WTC11 (cell line): Measurements from ENCODE around the gene ATP6V1G2. TPM values are rescaled to one million over a fixed set of nuclear protein-coding genes. Genes with fewer than 3 reads are reported as not detected.

Experiments used
- ATAC-seq: fragments of 200-7000 bp; cut with Tn5 transposase; 2 replicates; pipeline ENCODE4 v1.10.0; 2021; ENCODE audit warnings: mild to moderate bottlenecking, moderate library complexity
- CTCF ChIA-PET: fragments of 300-600 bp; sonication (Branson Sonifier 250); formaldehyde crosslinking; loops from one replicate; lab custom pipeline; 2021; ENCODE audit warnings: antibody characterized with exemption; lab: Charles Lee
- POLR2A ChIA-PET: fragments of 350-600 bp; sonication (Branson Sonifier 250); formaldehyde crosslinking; loops from one replicate; lab custom pipeline; 2021; ENCODE audit warnings: antibody characterized with exemption; lab: Charles Lee
- DNase-seq: peaks from one replicate; pipeline ENCODE4 v3.0.0; 2021; ENCODE audit warnings: low spot score
- H3K27ac Mint-ChIP-seq: 2 replicates; pipeline ENCODE4 v1.8.0; 2021; ENCODE audit warnings: mixed read lengths
- H3K27me3 Mint-ChIP-seq: 2 replicates; pipeline ENCODE4 v1.8.0; 2021; ENCODE audit warnings: low read depth, mild to moderate bottlenecking, moderate library complexity, mixed read lengths
- H3K36me3 Mint-ChIP-seq: 2 replicates; pipeline ENCODE4 v1.8.0; 2021; ENCODE audit warnings: mixed read lengths
- H3K4me1 Mint-ChIP-seq: 2 replicates; pipeline ENCODE4 v1.8.0; 2022; ENCODE audit warnings: mixed read lengths
- H3K4me3 Mint-ChIP-seq: 2 replicates; pipeline ENCODE4 v1.8.0; 2021; ENCODE audit warnings: mild to moderate bottlenecking, moderate library complexity, mixed read lengths
- H3K9me3 Mint-ChIP-seq: 2 replicates; pipeline ENCODE4 v1.8.0; 2021; ENCODE audit warnings: mixed read lengths
- ATF1 ChIP-seq: sonication (generic); formaldehyde crosslinking; IDR thresholded peaks from 2 replicates; pipeline ENCODE4 v1.8.1; 2023; ENCODE audit warnings: mild to moderate bottlenecking, moderate library complexity, missing genetic modification reagents
- GABPB1 ChIP-seq: sonication (generic); formaldehyde crosslinking; IDR thresholded peaks from 2 replicates; pipeline ENCODE4 v1.8.1; 2023; ENCODE audit warnings: mild to moderate bottlenecking, missing genetic modification reagents
- GTF2I ChIP-seq: fragments of 250-450 bp; sonication (Bioruptor Pico); conservative IDR thresholded peaks from 2 replicates; pipeline ENCODE4 v1.4.0; 2021; ENCODE audit warnings: mild to moderate bottlenecking
- IRF2 ChIP-seq: sonication (generic); formaldehyde crosslinking; IDR thresholded peaks from 2 replicates; pipeline ENCODE4 v1.8.0; 2022; ENCODE audit warnings: low read depth, missing genetic modification reagents, borderline replicate concordance
- MYBL2 ChIP-seq: sonication (generic); formaldehyde crosslinking; IDR thresholded peaks from 2 replicates; pipeline ENCODE4 v1.8.1; 2023; ENCODE audit warnings: mild to moderate bottlenecking, moderate library complexity, missing genetic modification reagents
- NFYB ChIP-seq: sonication (generic); formaldehyde crosslinking; conservative IDR thresholded peaks from 2 replicates; pipeline ENCODE4 v1.8.0; 2022; ENCODE audit warnings: low read depth, missing genetic modification reagents
- NR2C2 ChIP-seq: sonication (generic); formaldehyde crosslinking; IDR thresholded peaks from 2 replicates; pipeline ENCODE4 v1.8.0; 2022; ENCODE audit warnings: mild to moderate bottlenecking, missing genetic modification reagents
- NR3C1 ChIP-seq: sonication (generic); formaldehyde crosslinking; conservative IDR thresholded peaks from 2 replicates; pipeline ENCODE4 v1.8.1; 2023; ENCODE audit warnings: low read depth, mild to moderate bottlenecking, missing genetic modification reagents
- OVOL2 ChIP-seq: fragments of 250-450 bp; sonication (Bioruptor Pico); IDR thresholded peaks from 2 replicates; pipeline ENCODE4 v1.9.0; 2021; ENCODE audit warnings: mild to moderate bottlenecking, borderline replicate concordance
- SMAD3 ChIP-seq: sonication (generic); formaldehyde crosslinking; IDR thresholded peaks from 2 replicates; pipeline ENCODE4 v1.8.0; 2022; ENCODE audit warnings: missing genetic modification reagents, mild to moderate bottlenecking, borderline replicate concordance
- SMAD4 ChIP-seq: sonication (generic); formaldehyde crosslinking; IDR thresholded peaks from 2 replicates; pipeline ENCODE4 v1.8.0; 2022; ENCODE audit warnings: mild to moderate bottlenecking, missing genetic modification reagents
- SOX15 ChIP-seq: fragments of 250-450 bp; sonication (Bioruptor Pico); IDR thresholded peaks from 2 replicates; pipeline ENCODE4 v1.9.0; 2021; ENCODE audit warnings: mild to moderate bottlenecking
- ZNF219 ChIP-seq: sonication (generic); formaldehyde crosslinking; IDR thresholded peaks from 2 replicates; pipeline ENCODE4 v1.8.0; 2023; ENCODE audit warnings: missing genetic modification reagents, mild to moderate bottlenecking, borderline replicate concordance
- ZNF232 ChIP-seq: sonication (generic); formaldehyde crosslinking; IDR thresholded peaks from 2 replicates; pipeline ENCODE4 v1.8.0; 2022; ENCODE audit warnings: mild to moderate bottlenecking, missing genetic modification reagents
- ZNF317 ChIP-seq: sonication (generic); formaldehyde crosslinking; IDR thresholded peaks from 2 replicates; pipeline ENCODE4 v1.8.1; 2023; ENCODE audit warnings: low read depth, mild to moderate bottlenecking, moderate library complexity, missing genetic modification reagents, borderline replicate concordance
- ZNF416 ChIP-seq: fragments of 250-450 bp; sonication (Bioruptor Pico); IDR thresholded peaks from 2 replicates; pipeline ENCODE4 v1.9.0; 2021; ENCODE audit warnings: mild to moderate bottlenecking, inconsistent platforms
- total RNA-seq: library from RNA; stranded (reverse); gene quantifications from 3 replicates; pipeline ENCODE4 v1.2.3, GENCODE V29; 2021
- TF ChIP-seq, protein P1 (sequence below): sonication (generic); formaldehyde crosslinking; IDR thresholded peaks from 2 replicates; pipeline ENCODE4 v1.8.1; 2022; ENCODE audit warnings: low read depth, mild to moderate bottlenecking, moderate library complexity, missing genetic modification reagents, borderline replicate concordance
- TF ChIP-seq, protein P2 (sequence below): sonication (generic); formaldehyde crosslinking; conservative IDR thresholded peaks from 2 replicates; pipeline ENCODE4 v1.8.1; 2022; ENCODE audit warnings: mild to moderate bottlenecking, missing genetic modification reagents
- TF ChIP-seq, protein P3 (sequence below): sonication (generic); formaldehyde crosslinking; IDR thresholded peaks from 2 replicates; pipeline ENCODE4 v1.8.0; 2023; ENCODE audit warnings: missing genetic modification reagents, mild to moderate bottlenecking, borderline replicate concordance
- TF ChIP-seq, protein P4 (sequence below): sonication (generic); formaldehyde crosslinking; IDR thresholded peaks from 2 replicates; pipeline ENCODE4 v1.8.1; 2023; ENCODE audit warnings: mild to moderate bottlenecking, moderate library complexity, missing genetic modification reagents
- TF ChIP-seq, protein P5 (sequence below): fragments of 250-450 bp; sonication (Bioruptor Pico); IDR thresholded peaks from 2 replicates; pipeline ENCODE4 v1.9.0; 2021; ENCODE audit warnings: moderate library complexity, mild to moderate bottlenecking, inconsistent platforms, borderline replicate concordance
- TF ChIP-seq, protein P6 (sequence below): sonication (generic); formaldehyde crosslinking; IDR thresholded peaks from 2 replicates; pipeline ENCODE4 v1.8.1; 2022; ENCODE audit warnings: missing genetic modification reagents, borderline replicate concordance

ATP6V1G2 gene
- total RNA-seq, 1 experiment from 2014 or later: 4.0 TPM

DNA sequence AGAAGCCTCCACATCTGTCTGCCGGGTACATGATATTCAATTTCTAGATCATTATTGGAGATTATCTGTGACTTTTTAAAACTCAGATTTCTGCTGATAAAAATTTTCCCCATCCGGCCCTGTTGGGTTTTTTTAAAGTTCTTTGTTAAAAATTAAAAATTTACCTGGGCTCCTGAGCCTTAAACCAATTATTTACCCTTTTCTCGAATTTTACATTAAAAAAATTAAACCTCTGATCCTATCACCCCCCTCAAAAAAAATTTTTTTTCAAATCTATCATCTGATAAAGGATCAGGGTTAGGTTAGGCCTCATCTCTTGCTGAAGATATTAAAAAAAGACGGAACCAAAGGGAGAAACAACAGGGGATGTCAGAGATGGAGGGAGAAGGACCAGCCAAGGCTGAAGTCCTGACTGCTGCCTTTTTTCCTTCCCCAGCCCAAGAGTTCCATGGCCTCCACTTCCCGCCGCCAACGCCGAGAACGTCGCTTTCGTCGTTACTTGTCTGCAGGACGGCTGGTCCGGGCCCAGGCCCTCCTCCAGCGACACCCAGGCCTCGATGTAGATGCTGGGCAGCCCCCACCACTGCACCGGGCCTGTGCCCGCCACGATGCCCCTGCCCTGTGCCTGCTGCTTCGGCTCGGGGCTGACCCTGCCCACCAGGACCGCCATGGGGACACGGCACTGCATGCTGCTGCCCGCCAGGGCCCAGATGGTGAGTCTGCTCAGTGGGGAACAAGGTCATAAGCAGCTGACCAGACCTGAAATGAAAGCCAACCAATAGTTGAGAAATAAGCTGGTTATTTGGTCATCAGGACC is 1.5 kb upstream of the ATP6V1G2 start:
- CTCF ChIA-PET: interaction anchor here (0.6 to 7.2 kb wide), 15 partner anchors 27 to 404 kb away, joined by 3 to 319 read pairs (median 5); partner anchors contain the start of genes AIF1, C6orf47, LTB and NCR3
- Mint-ChIP-seq H3K36me3 (peaks cover 19% of the 10 kb centered on the region), H3K4me3 (peak overlapping the region; percentile 82), H3K27ac (peak overlapping the region; percentile 98), H3K4me1 (peaks cover 21% of the 10 kb centered on the region), H3K27me3 (no peaks in the 10 kb centered on the region), H3K9me3 (no peaks in the 10 kb centered on the region)
- ATAC-seq (no peak), DNase-seq (no peak)
- POLR2A ChIA-PET: interaction anchor here (0.6 to 2.0 kb wide), 5 partner anchors 19 to 117 kb away, joined by 4 to 13 read pairs (median 6); partner anchors contain the start of genes GPANK1, MCCD1 and MICB
- TF ChIP-seq ZNF317: 0 out of 2 replicates have a peak, but pooled peaks have one; percentile 25
- TF ChIP-seq, protein P1, sequence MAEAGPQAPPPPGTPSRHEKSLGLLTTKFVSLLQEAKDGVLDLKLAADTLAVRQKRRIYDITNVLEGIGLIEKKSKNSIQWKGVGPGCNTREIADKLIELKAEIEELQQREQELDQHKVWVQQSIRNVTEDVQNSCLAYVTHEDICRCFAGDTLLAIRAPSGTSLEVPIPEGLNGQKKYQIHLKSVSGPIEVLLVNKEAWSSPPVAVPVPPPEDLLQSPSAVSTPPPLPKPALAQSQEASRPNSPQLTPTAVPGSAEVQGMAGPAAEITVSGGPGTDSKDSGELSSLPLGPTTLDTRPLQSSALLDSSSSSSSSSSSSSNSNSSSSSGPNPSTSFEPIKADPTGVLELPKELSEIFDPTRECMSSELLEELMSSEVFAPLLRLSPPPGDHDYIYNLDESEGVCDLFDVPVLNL (CRISPR knock-in tag): no peak
- TF ChIP-seq MYBL2 (CRISPR knock-in tag): no peak
- TF ChIP-seq ZNF219: no peak
- no peak for TF ChIP-seq NR3C1 (CRISPR knock-in tag)
- TF ChIP-seq ZNF416 (CRISPR knock-in tag): no peak
- TF ChIP-seq, protein P2, sequence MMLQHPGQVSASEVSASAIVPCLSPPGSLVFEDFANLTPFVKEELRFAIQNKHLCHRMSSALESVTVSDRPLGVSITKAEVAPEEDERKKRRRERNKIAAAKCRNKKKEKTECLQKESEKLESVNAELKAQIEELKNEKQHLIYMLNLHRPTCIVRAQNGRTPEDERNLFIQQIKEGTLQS (CRISPR knock-in tag): no peak
- TF ChIP-seq IRF2 (CRISPR knock-in tag): no peak
- TF ChIP-seq, protein P3, sequence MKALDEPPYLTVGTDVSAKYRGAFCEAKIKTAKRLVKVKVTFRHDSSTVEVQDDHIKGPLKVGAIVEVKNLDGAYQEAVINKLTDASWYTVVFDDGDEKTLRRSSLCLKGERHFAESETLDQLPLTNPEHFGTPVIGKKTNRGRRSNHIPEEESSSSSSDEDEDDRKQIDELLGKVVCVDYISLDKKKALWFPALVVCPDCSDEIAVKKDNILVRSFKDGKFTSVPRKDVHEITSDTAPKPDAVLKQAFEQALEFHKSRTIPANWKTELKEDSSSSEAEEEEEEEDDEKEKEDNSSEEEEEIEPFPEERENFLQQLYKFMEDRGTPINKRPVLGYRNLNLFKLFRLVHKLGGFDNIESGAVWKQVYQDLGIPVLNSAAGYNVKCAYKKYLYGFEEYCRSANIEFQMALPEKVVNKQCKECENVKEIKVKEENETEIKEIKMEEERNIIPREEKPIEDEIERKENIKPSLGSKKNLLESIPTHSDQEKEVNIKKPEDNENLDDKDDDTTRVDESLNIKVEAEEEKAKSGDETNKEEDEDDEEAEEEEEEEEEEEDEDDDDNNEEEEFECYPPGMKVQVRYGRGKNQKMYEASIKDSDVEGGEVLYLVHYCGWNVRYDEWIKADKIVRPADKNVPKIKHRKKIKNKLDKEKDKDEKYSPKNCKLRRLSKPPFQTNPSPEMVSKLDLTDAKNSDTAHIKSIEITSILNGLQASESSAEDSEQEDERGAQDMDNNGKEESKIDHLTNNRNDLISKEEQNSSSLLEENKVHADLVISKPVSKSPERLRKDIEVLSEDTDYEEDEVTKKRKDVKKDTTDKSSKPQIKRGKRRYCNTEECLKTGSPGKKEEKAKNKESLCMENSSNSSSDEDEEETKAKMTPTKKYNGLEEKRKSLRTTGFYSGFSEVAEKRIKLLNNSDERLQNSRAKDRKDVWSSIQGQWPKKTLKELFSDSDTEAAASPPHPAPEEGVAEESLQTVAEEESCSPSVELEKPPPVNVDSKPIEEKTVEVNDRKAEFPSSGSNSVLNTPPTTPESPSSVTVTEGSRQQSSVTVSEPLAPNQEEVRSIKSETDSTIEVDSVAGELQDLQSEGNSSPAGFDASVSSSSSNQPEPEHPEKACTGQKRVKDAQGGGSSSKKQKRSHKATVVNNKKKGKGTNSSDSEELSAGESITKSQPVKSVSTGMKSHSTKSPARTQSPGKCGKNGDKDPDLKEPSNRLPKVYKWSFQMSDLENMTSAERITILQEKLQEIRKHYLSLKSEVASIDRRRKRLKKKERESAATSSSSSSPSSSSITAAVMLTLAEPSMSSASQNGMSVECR: no peak
- no peak for TF ChIP-seq SOX15 (CRISPR knock-in tag)
- TF ChIP-seq SMAD3 (CRISPR knock-in tag): no peak
- TF ChIP-seq, protein P4, sequence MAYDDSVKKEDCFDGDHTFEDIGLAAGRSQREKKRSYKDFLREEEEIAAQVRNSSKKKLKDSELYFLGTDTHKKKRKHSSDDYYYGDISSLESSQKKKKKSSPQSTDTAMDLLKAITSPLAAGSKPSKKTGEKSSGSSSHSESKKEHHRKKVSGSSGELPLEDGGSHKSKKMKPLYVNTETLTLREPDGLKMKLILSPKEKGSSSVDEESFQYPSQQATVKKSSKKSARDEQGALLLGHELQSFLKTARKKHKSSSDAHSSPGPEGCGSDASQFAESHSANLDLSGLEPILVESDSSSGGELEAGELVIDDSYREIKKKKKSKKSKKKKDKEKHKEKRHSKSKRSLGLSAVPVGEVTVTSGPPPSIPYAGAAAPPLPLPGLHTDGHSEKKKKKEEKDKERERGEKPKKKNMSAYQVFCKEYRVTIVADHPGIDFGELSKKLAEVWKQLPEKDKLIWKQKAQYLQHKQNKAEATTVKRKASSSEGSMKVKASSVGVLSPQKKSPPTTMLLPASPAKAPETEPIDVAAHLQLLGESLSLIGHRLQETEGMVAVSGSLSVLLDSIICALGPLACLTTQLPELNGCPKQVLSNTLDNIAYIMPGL (CRISPR knock-in tag): 0 out of 2 replicates have a peak, but pooled peaks have one; percentile 25
- 0 out of 2 replicates have a peak, but pooled peaks have one; percentile 57 for TF ChIP-seq ATF1 (CRISPR knock-in tag)
- no peak for TF ChIP-seq GTF2I (CRISPR knock-in tag)
- TF ChIP-seq NFYB: no peak
- no peak for TF ChIP-seq SMAD4 (CRISPR knock-in tag)
- TF ChIP-seq ZNF232 (CRISPR knock-in tag): no peak
- TF ChIP-seq, protein P5, sequence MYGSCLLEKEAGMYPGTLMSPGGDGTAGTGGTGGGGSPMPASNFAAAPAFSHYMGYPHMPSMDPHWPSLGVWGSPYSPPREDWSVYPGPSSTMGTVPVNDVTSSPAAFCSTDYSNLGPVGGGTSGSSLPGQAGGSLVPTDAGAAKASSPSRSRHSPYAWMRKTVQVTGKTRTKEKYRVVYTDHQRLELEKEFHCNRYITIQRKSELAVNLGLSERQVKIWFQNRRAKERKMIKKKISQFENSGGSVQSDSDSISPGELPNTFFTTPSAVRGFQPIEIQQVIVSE (CRISPR knock-in tag): no peak
- no peak for TF ChIP-seq NR2C2 (CRISPR knock-in tag)
- no peak for TF ChIP-seq GABPB1 (CRISPR knock-in tag)
- TF ChIP-seq OVOL2 (CRISPR knock-in tag): no peak
- TF ChIP-seq, protein P6, sequence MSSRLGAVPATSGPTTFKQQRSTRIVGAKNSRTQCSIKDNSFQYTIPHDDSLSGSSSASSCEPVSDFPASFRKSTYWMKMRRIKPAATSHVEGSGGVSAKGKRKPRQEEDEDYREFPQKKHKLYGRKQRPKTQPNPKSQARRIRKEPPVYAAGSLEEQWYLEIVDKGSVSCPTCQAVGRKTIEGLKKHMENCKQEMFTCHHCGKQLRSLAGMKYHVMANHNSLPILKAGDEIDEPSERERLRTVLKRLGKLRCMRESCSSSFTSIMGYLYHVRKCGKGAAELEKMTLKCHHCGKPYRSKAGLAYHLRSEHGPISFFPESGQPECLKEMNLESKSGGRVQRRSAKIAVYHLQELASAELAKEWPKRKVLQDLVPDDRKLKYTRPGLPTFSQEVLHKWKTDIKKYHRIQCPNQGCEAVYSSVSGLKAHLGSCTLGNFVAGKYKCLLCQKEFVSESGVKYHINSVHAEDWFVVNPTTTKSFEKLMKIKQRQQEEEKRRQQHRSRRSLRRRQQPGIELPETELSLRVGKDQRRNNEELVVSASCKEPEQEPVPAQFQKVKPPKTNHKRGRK (CRISPR knock-in tag): no peak
